OCI-LY1 (cell line): ENCODE measurements around the gene DLX5.

ENCODE experiments used
- H2AFZ ChIP-seq: fragments of 200-600 bp; sonication (generic), shearing (Covaris generic); 2 replicates; pipeline ENCODE4 v1.6.0; 2014; ENCODE audit warnings: antibody characterized with exemption, mild to moderate bottlenecking, low read length
- H3F3A ChIP-seq: fragments of 200-600 bp; sonication (generic), shearing (Covaris generic); 2 replicates; pipeline ENCODE4 v1.6.0; 2014; ENCODE audit warnings: mild to moderate bottlenecking, antibody characterized with exemption, low read length, moderate library complexity; ENCODE audit not compliant: insufficient read depth
- H3K27ac ChIP-seq: fragments of 200-600 bp; sonication (generic); 2 replicates; pipeline ENCODE4 v1.5.1; 2014; ENCODE audit warnings: low read length, mixed run types, mild to moderate bottlenecking, low read depth; ENCODE audit not compliant: poor library complexity, severe bottlenecking
- H3K27me3 ChIP-seq: fragments of 200-600 bp; sonication (generic); 2 replicates; pipeline ENCODE4 v1.6.0; 2014; ENCODE audit warnings: antibody characterized with exemption, mild to moderate bottlenecking, low read length, moderate library complexity; ENCODE audit not compliant: insufficient read depth
- H3K36me3 ChIP-seq: fragments of 200-600 bp; sonication (generic); 2 replicates; pipeline ENCODE4 v1.6.1; 2014; ENCODE audit warnings: mild to moderate bottlenecking, antibody characterized with exemption, low read length, moderate library complexity, mixed read lengths; ENCODE audit not compliant: insufficient read depth
- H3K4me1 ChIP-seq: fragments of 200-600 bp; sonication (generic); 2 replicates; pipeline ENCODE4 v1.5.1; 2014; ENCODE audit warnings: mild to moderate bottlenecking, low read length, moderate library complexity; ENCODE audit not compliant: insufficient read depth, severe bottlenecking
- H3K4me2 ChIP-seq: fragments of 200-600 bp; sonication (generic), shearing (Covaris generic); 2 replicates; pipeline ENCODE4 v1.6.1; 2014; ENCODE audit warnings: low read length
- H3K4me3 ChIP-seq: fragments of 200-600 bp; sonication (generic); 2 replicates; pipeline ENCODE4 v1.5.1; 2014; ENCODE audit warnings: low read length, low read depth, mild to moderate bottlenecking, mixed read lengths; ENCODE audit not compliant: poor library complexity, severe bottlenecking
- H3K79me2 ChIP-seq: fragments of 200-600 bp; shearing (Covaris generic); 2 replicates; pipeline ENCODE4 v1.6.1; 2016; ENCODE audit warnings: mixed run types, low read length, mixed read lengths; ENCODE audit not compliant: insufficient read depth
- H3K9ac ChIP-seq: fragments of 200-600 bp; sonication (generic), shearing (Covaris generic); 2 replicates; pipeline ENCODE4 v1.6.1; 2014; ENCODE audit warnings: mild to moderate bottlenecking, low read length, mixed read lengths
- H3K9me2 ChIP-seq: fragments of 200-600 bp; sonication (generic), shearing (Covaris generic); 2 replicates; pipeline ENCODE4 v1.6.1; 2014; ENCODE audit warnings: low read depth, mild to moderate bottlenecking, low read length, mixed read lengths
- H3K9me3 ChIP-seq: fragments of 200-600 bp; shearing (Covaris generic); 2 replicates; pipeline ENCODE4 v1.6.1; 2014; ENCODE audit warnings: low read length, mixed read lengths
- H4K20me1 ChIP-seq: fragments of 200-600 bp; sonication (generic), shearing (Covaris generic); 2 replicates; pipeline ENCODE4 v1.6.0; 2016; ENCODE audit warnings: mild to moderate bottlenecking, low read length; ENCODE audit not compliant: insufficient read depth
- EZH2 ChIP-seq: fragments of 200-600 bp; sonication (generic), shearing (Covaris generic); IDR thresholded peaks from 2 replicates; pipeline ENCODE4 v1.8.0; 2017; ENCODE audit warnings: borderline replicate concordance, mixed run types, mild to moderate bottlenecking, antibody characterized with exemption, low read length, moderate library complexity, mixed read lengths
- TF ChIP-seq, protein P1 (sequence below): fragments of 200-600 bp; sonication (generic), shearing (Covaris generic); IDR thresholded peaks from 2 replicates; pipeline ENCODE4 v1.5.1; 2017; ENCODE audit warnings: mild to moderate bottlenecking, antibody characterized with exemption, low read length, moderate library complexity, mixed read lengths

DLX5 gene

DNA sequence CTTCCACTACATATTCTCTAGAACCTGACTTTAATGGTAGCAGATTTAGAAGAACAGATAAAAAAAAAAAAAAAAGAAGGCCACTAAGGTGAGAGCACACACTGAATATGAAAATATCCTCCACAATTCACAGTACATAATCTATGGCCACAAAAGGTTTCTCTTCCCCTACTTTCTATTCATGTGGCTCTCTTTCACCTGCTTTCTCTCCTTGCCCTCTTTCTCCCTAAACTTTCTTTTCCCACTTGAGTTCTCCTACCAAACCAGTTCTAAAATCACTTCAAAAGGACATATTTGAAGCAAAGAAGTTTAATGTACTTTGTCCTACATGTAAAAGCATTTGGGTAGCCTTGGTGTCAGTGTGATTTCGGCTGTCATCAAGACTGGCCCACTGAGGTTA, 37.7 kb downstream of the DLX5 start:
- H3F3A ChIP-seq, result no peaks in the 10 kb centered on the region
- no peak overlapping the region for H3K9ac ChIP-seq
- no peaks in the 10 kb centered on the region for H3K36me3 ChIP-seq
- no peak overlapping the region for H3K27ac ChIP-seq
- no peaks in the 10 kb centered on the region for H3K9me3 ChIP-seq
- no peak for TF ChIP-seq EZH2
- TF ChIP-seq, protein P1, sequence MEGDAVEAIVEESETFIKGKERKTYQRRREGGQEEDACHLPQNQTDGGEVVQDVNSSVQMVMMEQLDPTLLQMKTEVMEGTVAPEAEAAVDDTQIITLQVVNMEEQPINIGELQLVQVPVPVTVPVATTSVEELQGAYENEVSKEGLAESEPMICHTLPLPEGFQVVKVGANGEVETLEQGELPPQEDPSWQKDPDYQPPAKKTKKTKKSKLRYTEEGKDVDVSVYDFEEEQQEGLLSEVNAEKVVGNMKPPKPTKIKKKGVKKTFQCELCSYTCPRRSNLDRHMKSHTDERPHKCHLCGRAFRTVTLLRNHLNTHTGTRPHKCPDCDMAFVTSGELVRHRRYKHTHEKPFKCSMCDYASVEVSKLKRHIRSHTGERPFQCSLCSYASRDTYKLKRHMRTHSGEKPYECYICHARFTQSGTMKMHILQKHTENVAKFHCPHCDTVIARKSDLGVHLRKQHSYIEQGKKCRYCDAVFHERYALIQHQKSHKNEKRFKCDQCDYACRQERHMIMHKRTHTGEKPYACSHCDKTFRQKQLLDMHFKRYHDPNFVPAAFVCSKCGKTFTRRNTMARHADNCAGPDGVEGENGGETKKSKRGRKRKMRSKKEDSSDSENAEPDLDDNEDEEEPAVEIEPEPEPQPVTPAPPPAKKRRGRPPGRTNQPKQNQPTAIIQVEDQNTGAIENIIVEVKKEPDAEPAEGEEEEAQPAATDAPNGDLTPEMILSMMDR, result no peak
- no peaks in the 10 kb centered on the region for H3K4me1 ChIP-seq
- no peaks in the 10 kb centered on the region for H3K79me2 ChIP-seq
- H3K4me2 ChIP-seq, result no peak overlapping the region
- no peaks in the 10 kb centered on the region for H4K20me1 ChIP-seq
- no peaks in the 10 kb centered on the region; the same call in 1 of the 2 replicates for H3K27me3 ChIP-seq
- H2AFZ ChIP-seq, result no peak overlapping the region
- no peaks in the 10 kb centered on the region for H3K9me2 ChIP-seq
- no peak overlapping the region for H3K4me3 ChIP-seq

DNA sequence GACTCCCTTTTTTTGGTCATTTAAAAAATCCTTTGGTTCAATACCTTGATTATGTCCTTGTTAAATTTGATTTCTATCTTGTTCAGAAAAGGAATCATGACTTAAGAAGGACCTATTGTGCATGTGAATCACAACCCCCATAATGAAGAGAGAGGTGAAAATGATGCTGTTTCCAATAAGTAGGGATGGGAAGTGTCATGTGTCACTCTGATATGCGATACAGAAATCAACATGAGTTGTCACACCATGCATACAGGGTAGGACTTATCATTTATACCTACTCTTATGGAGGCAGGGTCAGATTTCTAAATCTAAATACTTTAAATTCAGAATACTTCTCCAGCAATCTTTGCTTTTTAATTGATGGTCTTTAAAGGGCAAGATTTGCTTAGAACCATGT, 38.6 kb downstream of the DLX5 start:
- Histone ChIP-seq H3K27me3 (no peaks in the 10 kb centered on the region; the same call in 1 of the 2 replicates), H3K79me2 (no peaks in the 10 kb centered on the region), H3K9me2 (no peaks in the 10 kb centered on the region), H3K9me3 (no peaks in the 10 kb centered on the region), H3K4me3 (no peak overlapping the region), H3K9ac (no peak overlapping the region), H4K20me1 (no peaks in the 10 kb centered on the region), H3K4me1 (no peaks in the 10 kb centered on the region), H3K27ac (no peak overlapping the region), H3K4me2 (no peak overlapping the region), H3F3A (no peaks in the 10 kb centered on the region), H3K36me3 (no peaks in the 10 kb centered on the region), H2AFZ (no peak overlapping the region)
- TF ChIP-seq, protein P1, result no peak
- no peak for TF ChIP-seq EZH2

DNA sequence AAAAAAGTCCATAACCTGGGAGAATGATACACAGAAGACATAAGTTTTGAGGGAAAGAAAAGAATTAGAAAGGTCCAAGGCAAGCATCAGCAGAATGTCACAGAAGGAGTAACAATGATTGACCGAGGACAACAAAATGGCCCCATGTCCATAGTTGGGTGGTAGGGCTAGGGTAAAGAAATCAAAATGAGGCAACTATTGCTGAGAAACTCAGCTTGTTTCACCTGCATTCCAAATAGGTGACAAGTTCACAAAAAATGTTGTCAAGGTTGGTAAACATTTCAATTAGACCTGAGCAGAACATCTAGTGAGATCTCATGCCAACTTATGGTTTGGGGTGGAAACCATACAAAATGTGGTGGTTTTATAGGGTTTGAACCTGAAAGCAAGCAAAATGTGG, 42.0 kb downstream of the DLX5 start:
- Histone ChIP-seq H3K9me3 (no peaks in the 10 kb centered on the region), H3F3A (no peaks in the 10 kb centered on the region), H3K27me3 (no peaks in the 10 kb centered on the region), H3K4me3 (no peak overlapping the region), H3K27ac (no peak overlapping the region), H4K20me1 (no peaks in the 10 kb centered on the region), H3K9me2 (no peaks in the 10 kb centered on the region), H3K4me2 (no peak overlapping the region), H3K4me1 (no peaks in the 10 kb centered on the region), H2AFZ (no peak overlapping the region), H3K36me3 (no peaks in the 10 kb centered on the region), H3K79me2 (no peaks in the 10 kb centered on the region), H3K9ac (no peak overlapping the region)
- TF ChIP-seq, protein P1, result no peak
- TF ChIP-seq EZH2, result no peak
